GM18951 (cell line): ENCODE data around the gene RASGEF1C.

Experiments used
- POLR2A ChIP-seq: IDR thresholded peaks from 4 replicates; pipeline ENCODE4 v1.6.1; 2011; ENCODE audit warnings: mild to moderate bottlenecking; ENCODE audit not compliant: insufficient read length, insufficient read depth; ENCODE audit errors: extremely low read depth
- in situ Hi-C: fragments of 300-500 bp; cut with MboI; formaldehyde crosslinking; loops from one replicate; pipeline ENCODE4 v1.12.0; 2022; ENCODE audit warnings: low sequenced_read_pairs, mixed read lengths, inconsistent platforms; ENCODE audit not compliant: unreplicated experiment

RASGEF1C gene

DNA sequence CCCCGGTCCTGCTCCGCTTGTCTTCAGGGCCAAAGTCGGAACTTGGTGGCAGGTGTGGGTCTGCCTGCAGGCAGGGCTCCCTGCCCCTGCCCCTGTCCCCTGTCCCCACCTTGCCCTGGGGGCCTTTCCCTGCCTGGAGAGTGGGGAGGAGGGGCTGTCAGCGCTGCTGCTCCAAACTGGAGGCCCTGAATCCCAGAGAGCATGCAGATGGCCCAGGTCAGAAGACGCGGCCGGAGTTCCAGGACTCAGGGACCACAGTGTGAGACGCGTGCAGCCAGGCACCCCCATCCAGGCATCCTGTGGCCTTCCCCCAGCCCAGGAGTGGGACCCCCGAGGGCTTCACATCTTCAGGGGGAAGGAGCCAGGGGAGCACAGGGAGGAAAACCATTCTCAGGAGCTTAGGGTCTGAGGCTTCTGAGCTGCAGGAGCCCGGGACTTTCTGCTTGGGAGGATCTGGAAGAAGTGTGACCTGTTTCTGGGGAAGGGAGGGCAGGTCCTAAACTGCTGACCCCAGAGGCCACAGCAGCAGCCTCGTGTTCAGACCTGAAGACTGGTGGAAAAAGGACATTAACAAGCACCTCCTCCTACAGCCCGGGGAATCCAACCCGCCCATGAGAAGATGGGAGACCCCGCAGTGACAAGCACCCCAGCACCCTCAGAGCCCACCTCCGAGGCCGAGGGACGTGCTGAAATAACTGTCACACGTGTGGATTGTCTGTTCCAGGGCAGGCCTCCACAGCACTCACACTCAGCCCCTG is 38.0 kb downstream of the RASGEF1C start:
- TF ChIP-seq POLR2A = no peak
- in situ Hi-C loops = no loop called here

DNA sequence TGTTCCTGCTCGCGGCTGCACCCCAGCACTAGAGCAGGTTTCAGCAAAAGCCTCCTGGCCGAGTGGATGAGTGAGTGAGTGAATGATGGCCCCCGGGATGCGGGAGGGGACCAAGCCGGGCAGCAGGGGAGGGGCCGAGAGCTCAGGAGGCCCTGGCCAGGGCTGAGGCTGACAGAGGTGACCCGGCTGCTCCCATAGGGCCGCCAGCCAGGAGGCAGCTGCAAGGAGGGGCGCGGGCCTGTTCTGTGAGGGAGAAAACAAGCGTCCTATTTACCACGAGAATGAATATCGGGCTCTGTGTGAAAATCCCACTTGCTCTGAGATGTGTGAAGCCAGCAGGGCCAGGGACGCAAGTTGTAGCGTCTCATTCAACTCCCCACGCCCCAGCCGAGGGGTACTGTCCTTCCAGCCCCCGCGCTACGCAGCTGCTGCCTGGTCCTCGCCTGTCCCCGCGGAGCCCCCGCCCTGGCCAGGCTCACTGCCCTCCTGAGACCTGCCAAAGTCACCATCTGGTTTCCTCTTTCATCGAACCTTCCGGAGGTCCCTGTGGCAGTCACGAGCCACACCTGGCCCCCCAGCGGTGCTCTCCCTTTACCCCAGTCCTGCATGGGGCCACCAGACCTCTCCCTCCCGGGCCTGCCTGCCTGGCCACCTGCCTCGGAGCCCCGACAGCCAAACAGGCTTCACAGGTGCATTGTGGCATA is 38.8 kb downstream of the RASGEF1C start:
- no peak for TF ChIP-seq POLR2A
- in situ Hi-C loops = no loop called here

DNA sequence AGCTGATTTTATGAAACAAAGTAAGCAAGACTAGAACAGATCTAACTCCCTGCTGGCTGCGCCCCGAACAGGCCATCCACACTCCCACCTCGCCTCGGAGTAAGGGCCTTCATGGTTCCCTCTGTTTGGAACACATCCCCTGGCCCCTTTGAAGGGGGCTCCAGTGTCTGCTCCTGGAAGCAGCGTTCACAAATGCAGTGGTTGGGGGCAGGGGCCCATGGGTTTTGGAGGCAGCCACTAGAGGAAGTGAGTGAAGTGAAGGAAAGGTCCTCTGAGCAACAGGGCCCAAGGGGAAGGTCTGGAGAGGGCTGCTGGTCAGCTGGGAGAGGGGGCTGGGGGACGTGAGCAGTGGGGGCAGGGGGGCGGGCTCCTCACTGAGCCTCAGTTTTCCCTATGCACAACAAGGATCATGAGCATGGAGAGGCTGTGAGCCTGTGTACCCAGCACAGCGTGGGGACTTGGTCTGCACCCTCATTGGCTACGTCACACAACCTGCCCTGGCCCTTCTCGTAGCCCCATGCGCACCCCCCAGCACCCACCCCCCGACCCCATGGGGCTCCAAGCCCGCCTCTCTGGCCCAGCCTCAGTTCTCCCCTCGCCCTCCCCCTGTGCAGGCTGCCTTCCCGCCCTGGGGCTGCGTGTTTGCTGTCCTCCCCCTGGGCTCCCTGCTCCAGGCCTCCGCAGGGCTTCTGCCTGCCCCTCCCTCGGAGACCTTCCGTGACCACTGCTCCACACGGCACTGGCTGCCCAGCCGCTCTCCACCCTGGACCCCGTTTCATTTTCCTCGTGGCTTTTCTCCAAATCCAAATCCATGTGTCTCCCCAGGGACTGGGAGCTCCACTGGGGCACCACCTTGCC is 39.5 kb downstream of the RASGEF1C start:
- in situ Hi-C loops = no loop called here
- TF ChIP-seq POLR2A = no peak

DNA sequence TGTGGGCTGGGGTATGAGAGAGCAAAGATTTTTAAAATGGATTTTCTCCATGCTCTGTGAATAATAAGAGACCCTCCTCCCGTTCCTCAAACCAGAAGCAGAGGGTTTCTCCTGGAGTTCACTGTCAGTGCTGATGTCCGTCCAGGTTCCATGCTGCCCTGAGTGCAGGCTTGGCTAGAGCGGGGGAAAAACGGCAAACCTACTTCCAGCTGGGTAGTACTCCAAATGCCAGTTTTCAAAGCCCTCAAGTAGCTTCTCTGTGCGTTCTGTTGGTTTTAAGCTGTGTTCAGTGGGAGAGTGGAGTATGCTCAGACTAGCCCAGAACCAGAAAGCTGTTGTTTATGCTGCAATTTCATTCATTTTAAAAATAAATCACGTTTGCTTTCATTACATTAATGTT is 40.3 kb downstream of the RASGEF1C start:
- no peak for TF ChIP-seq POLR2A
- in situ Hi-C loops = no loop called here

DNA sequence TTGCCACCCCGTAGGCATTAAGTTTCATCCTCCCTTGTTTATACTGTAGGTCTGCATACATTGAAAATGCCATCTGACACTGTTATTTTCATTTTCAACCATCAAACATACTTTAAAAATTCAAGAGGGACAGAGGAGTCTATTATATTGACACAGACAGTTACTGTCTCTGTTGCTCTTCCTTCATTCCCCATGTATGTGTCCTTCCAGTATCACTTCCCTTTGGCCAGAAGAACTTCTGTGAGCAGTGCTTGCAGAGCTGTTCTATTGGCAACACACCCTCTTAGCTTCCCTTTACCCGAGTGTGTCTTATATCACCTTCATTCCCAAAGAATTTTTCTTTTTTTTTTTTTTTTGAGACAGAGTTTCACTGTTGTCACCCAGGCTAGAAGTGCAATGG is 42.8 kb downstream of the RASGEF1C start:
- in situ Hi-C loops = no loop called here
- TF ChIP-seq POLR2A = no peak

DNA sequence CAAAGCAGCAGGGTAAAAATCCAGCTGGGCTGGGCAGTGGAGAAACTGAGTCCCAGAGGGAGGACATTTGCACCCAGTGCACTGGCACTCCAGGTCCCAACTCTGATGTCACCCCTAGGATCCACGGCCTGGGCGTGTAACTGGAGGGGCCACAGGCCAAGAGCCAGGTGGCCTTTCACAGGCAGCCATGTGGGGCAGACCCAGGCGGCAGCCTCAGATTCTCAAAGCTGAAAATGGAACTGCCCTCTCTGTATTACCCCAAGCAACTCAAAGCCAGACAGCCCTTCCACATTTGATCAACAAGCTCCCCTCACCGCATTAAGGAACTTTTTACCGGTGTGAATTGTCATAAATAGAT is 46.7 kb downstream of the RASGEF1C start:
- in situ Hi-C loops = no loop called here
- TF ChIP-seq POLR2A = no peak

DNA sequence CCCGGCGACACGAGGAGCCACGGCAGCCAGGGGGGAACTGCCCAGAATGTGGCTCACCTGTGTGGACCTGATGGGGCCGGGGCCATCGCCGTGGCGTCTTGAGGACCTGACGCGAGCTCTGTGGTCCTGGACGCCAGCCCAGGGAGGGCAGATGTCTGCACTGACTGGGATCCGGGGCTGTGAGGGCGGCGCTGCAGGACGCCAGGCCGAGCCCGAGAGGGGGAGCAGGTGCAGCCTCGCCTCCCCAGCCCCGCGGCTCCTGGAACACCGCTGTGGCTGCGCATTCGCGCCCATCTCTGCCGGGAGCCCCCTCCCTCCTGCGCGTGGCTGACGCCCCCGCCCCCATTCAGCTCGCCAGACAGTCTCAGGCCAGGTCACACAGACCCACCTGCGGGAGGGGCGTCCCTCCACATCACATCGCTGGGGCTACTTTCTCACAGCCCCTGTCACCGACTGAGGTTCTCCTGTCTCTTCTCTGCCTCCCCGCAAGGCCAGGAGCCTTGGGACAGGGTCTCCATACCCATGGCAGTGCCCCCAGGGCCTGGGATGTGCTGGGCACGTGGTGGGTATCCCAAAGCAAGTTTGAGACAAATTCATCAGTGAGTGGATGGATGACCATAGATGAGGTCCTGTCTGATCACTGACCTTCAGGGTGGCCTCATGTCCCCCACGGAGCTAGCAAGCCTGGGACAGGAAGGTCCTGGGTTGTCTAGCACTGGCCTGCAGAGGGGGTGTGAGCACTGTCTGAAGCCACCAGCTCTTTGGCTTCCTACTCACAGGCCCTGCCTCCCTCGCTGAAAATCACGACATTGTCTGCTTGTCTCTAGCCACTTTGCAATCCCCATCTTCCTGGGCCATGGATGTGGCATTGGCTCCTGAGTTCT is 47.3 kb downstream of the RASGEF1C start:
- TF ChIP-seq POLR2A = no peak
- in situ Hi-C loops = no loop called here

DNA sequence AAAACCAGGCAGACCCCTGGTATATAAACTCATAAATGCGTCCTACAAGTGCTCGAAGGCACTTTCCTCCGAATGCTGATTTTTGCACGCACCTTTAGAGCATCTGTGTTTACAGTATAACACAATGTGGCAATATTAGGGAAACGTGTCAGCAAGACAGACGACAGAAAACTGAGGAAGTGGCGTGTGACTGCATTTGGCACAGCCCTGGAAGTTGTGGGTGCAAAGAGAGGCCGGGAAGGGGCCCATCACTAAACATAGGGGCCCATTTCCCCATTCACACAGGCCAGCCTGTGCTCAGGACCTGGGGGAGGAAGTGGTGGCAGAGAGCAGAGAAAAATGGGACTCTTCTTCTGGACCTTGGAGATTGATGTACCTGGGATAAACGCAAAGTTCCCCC is 48.2 kb downstream of the RASGEF1C start:
- no peak for TF ChIP-seq POLR2A
- in situ Hi-C loops = no loop called here

DNA sequence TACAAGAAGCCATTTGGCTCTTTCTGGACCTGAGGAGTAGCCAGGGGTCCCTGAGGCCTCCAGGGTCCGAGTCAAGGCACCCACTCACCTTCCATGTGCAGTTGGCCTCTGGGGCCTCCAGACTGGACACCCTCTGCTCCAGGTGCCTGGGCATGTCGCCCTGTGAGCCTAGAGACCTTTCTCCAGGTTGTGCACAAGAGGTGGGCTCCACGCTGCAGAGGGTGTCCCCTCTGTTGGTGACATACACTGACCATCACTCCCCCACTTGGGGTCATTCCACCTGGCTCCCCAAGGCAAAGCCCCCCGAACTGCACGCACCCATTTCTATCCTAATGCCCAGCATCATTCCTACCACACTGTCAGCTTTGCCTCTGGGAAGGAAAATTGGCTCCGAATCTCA is 48.8 kb downstream of the RASGEF1C start:
- in situ Hi-C loops = no loop called here
- TF ChIP-seq POLR2A = no peak

DNA sequence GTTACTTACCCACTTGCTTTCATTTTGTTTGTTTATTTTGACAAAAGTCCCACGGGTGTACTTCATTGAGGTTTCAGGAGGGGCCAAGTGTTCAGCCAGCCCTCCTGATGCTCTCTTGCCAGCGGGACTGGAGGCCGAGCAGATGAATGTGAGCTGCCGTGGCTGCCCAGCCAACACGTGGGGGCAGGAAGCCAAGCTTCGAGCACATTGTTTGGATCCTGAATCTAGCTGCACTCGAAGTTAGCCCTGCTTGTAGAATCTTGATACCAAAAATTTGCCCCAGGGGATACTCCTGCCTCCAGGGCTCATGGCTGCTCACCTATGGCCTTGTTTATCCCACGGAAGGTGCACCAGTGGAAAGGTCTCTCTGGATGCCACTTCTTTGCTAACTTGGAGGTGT is 49.3 kb downstream of the RASGEF1C start:
- TF ChIP-seq POLR2A = no peak
- in situ Hi-C loops = no loop called here

DNA sequence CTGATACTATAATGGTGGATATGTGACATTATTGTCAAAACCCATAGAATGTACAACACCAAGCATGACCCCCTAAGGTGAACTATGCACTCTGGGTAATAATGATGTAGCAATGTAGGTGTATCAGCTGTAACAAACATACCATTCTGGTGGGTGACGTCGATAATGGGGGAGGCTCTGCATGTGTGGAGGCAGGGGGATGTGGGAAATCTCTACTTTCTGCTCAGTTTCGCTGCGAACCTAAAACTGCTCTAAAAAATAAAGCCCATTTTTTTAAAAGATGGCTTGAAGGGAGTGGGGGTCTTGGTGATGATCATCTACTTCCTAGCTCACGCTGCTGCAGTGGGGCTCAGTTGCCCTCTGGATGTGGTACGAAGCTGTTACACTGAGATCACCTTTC is 51.1 kb downstream of the RASGEF1C start:
- in situ Hi-C loops = no loop called here
- TF ChIP-seq POLR2A = no peak

DNA sequence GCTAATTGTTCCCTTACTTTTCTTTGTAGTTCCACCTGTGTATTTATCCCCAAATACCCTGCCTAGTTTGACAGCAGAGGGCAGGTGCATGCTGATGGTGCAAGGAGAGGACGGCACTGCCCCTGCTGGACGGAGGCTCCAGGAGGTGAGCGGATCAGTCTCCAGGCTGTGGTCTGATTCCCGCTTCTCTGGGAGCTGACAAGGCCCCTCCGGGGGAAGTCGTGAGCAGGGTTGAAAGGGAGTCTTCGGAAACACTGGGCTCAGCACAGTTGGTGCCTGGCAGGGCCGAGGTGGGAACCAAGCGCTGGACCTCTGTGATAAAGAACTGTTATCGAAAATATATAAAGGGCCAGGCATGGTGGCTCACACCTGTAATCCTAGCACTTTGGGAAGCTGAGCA is 52.9 kb downstream of the RASGEF1C start:
- in situ Hi-C loops = no loop called here
- TF ChIP-seq POLR2A = no peak
